Effector memory CD4-positive, alpha-beta T cell (primary cell): Measurements from ENCODE around the gene SHC3.

Source experiments
- DNase-seq, 3 donors: peaks; one replicate each; pipeline ENCODE4 v3.0.0-alpha.2; 2020
- H3K27ac ChIP-seq: 2 replicates; pipeline ENCODE4 v1.7.0; 2013; ENCODE audit warnings: mild to moderate bottlenecking, low read length, moderate library complexity; ENCODE audit not compliant: insufficient read depth, poor library complexity, severe bottlenecking
- H3K27me3 ChIP-seq: replicated peaks from 2 replicates; pipeline ENCODE4 v1.7.0; 2013; ENCODE audit warnings: mild to moderate bottlenecking, low read length; ENCODE audit not compliant: insufficient read depth, control insufficient read depth, poor library complexity, severe bottlenecking
- H3K36me3 ChIP-seq: 2 replicates; pipeline ENCODE4 v1.7.0; 2013; ENCODE audit warnings: mild to moderate bottlenecking, low read length, moderate library complexity; ENCODE audit not compliant: control insufficient read depth, insufficient read depth
- H3K4me1 ChIP-seq: 2 replicates; pipeline ENCODE4 v1.7.0; 2013; ENCODE audit warnings: low read length, mild to moderate bottlenecking; ENCODE audit not compliant: control insufficient read depth, insufficient read depth, poor library complexity, severe bottlenecking
- H3K4me3 ChIP-seq: 2 replicates; pipeline ENCODE4 v1.7.0; 2013; ENCODE audit warnings: low read length, low read depth, mild to moderate bottlenecking; ENCODE audit not compliant: insufficient read depth, poor library complexity, severe bottlenecking
- H3K9me3 ChIP-seq: 2 replicates; pipeline ENCODE4 v1.7.0; 2013; ENCODE audit warnings: mild to moderate bottlenecking, low read length, moderate library complexity; ENCODE audit not compliant: control insufficient read depth

Gene SHC3

DNA sequence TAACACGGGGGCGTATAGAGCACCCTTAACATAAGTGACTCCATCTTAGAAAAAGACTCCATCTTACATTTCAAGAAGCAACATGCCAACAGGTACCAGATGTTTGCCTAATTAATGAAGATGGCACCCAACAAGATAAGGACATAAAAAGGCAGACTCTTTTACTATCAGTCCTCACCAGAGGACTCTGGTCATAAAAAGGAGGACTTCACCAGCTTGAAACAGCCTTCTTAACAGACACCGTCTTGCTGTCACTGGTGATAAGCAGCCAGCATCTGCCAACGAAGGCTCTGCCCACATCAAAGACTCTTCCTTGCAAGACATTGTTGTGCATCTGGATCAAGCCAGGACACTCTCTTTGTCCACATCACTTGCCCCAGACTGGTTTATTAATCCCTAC is 107.0 kb downstream of the SHC3 start:
- no peaks in the 10 kb centered on the region for H3K36me3 ChIP-seq
- H3K4me3 ChIP-seq: no peak overlapping the region
- DNase-seq: no peak
- H3K27ac ChIP-seq: no peak overlapping the region
- H3K9me3 ChIP-seq: no peaks in the 10 kb centered on the region
- no peaks in the 10 kb centered on the region for H3K27me3 ChIP-seq
- no peaks in the 10 kb centered on the region for H3K4me1 ChIP-seq

GRCh38 chr9:89066835-89067234 is 111.8 kb downstream of the SHC3 start:
- Histone ChIP-seq H3K9me3 (no peaks in the 10 kb centered on the region), H3K4me1 (no peaks in the 10 kb centered on the region), H3K27ac (no peak overlapping the region), H3K4me3 (no peak overlapping the region), H3K27me3 (no peaks in the 10 kb centered on the region), H3K36me3 (no peaks in the 10 kb centered on the region)
- no peak for DNase-seq

GRCh38 chr9:89065921-89066320 is 112.7 kb downstream of the SHC3 start:
- no peaks in the 10 kb centered on the region for H3K9me3 ChIP-seq
- no peak overlapping the region for H3K4me3 ChIP-seq
- no peaks in the 10 kb centered on the region for H3K36me3 ChIP-seq
- no peak for DNase-seq
- no peaks in the 10 kb centered on the region for H3K27me3 ChIP-seq
- no peaks in the 10 kb centered on the region for H3K4me1 ChIP-seq
- no peak overlapping the region for H3K27ac ChIP-seq

GRCh38 chr9:89060790-89061189 is 117.8 kb downstream of the SHC3 start:
- Histone ChIP-seq H3K36me3 (no peaks in the 10 kb centered on the region), H3K4me3 (no peak overlapping the region), H3K9me3 (no peaks in the 10 kb centered on the region), H3K27ac (no peak overlapping the region), H3K4me1 (no peaks in the 10 kb centered on the region), H3K27me3 (no peaks in the 10 kb centered on the region)
- no peak for DNase-seq

GRCh38 chr9:89059925-89060506 is 118.6 kb downstream of the SHC3 start:
- no peak for DNase-seq
- Histone ChIP-seq H3K9me3 (no peaks in the 10 kb centered on the region), H3K4me3 (no peak overlapping the region), H3K4me1 (no peaks in the 10 kb centered on the region), H3K27me3 (no peaks in the 10 kb centered on the region), H3K27ac (no peak overlapping the region), H3K36me3 (no peaks in the 10 kb centered on the region)

GRCh38 chr9:89058906-89059305 is 119.7 kb downstream of the SHC3 start:
- Histone ChIP-seq H3K27ac (no peak overlapping the region), H3K9me3 (no peaks in the 10 kb centered on the region), H3K4me1 (no peaks in the 10 kb centered on the region), H3K36me3 (no peaks in the 10 kb centered on the region), H3K27me3 (no peaks in the 10 kb centered on the region), H3K4me3 (no peak overlapping the region)
- DNase-seq: no peak

GRCh38 chr9:89054865-89055495 is 123.6 kb downstream of the SHC3 start:
- Histone ChIP-seq H3K36me3 (no peaks in the 10 kb centered on the region), H3K27me3 (no peaks in the 10 kb centered on the region), H3K9me3 (no peaks in the 10 kb centered on the region), H3K4me3 (no peak overlapping the region), H3K27ac (no peak overlapping the region), H3K4me1 (no peaks in the 10 kb centered on the region)
- no peak for DNase-seq

GRCh38 chr9:89053301-89053700 is 125.3 kb downstream of the SHC3 start:
- Histone ChIP-seq H3K4me3 (no peak overlapping the region), H3K9me3 (no peaks in the 10 kb centered on the region)
- DNase-seq: no peak

GRCh38 chr9:89052470-89053097 is 126.0 kb downstream of the SHC3 start:
- H3K27me3 ChIP-seq: no peaks in the 10 kb centered on the region
- no peak overlapping the region for H3K27ac ChIP-seq
- no peaks in the 10 kb centered on the region for H3K36me3 ChIP-seq
- no peak for DNase-seq
- no peaks in the 10 kb centered on the region for H3K4me1 ChIP-seq
- no peaks in the 10 kb centered on the region for H3K9me3 ChIP-seq
- H3K4me3 ChIP-seq: no peak overlapping the region

More at GRCh38 chr9:89053301-89053700, 125.3 kb downstream of the SHC3 start:
- Histone ChIP-seq H3K27ac (no peak overlapping the region), H3K36me3 (no peaks in the 10 kb centered on the region), H3K4me1 (no peaks in the 10 kb centered on the region), H3K27me3 (no peaks in the 10 kb centered on the region)

DNA sequence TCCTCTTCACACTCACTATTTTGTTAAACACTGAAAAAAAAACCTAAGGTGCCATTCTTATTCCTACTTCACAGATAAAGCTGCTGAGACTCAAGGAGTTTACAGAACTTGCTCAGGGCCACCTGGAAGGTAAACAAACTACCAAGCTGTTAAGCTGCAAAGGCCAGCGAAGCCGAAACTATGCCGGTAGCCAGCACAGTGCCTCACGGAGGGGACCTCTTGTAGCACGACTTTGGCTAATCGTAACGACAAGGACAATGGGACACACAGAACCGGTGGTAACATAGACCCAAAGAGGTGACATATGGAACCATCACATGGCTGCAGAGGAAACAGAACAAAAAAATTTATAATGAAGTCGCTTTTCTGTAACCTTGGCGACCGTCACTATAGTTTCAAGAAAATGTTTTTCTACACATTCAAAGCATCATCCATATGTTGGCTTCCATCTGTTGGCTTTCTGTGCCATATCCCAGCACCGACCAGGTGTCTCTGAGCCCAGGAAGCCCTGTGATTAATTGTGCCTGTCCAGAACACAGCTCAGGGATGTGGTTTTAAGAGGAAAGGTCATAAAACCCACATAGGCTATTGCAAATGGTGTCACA is 127.1 kb downstream of the SHC3 start:
- Histone ChIP-seq H3K36me3 (no peaks in the 10 kb centered on the region), H3K9me3 (no peaks in the 10 kb centered on the region), H3K27me3 (no peaks in the 10 kb centered on the region), H3K4me3 (no peak overlapping the region), H3K27ac (no peak overlapping the region), H3K4me1 (no peaks in the 10 kb centered on the region)
- DNase-seq: no peak
